NCI-H446 treated with DMSO at 0.1 percent for 48 hours (cell line): ENCODE data around the gene CKAP2.
"Not testable (repeated sequence)": the region's sequence is repeated elsewhere in the genome, so short reads cannot be mapped to it uniquely, and the experiment has no call there.

ENCODE experiments used
- DNase-seq: peaks from one replicate; lab custom pipeline; 2025; lab: John Stamatoyannopoulos, UW

CKAP2 gene

GRCh38 chr13:52452470-52452869 lies 2.8 kb upstream of the CKAP2 start:
- DNase-seq, result no peak

- no peak for DNase-seq
Observed at GRCh38 chr13:52454459-52454819, 839 bp upstream of the CKAP2 start.

GRCh38 chr13:52455677-52456041 lies 381 bp downstream of the CKAP2 start:
- DNase-seq, result no peak

- no peak for DNase-seq
Observed at GRCh38 chr13:52459668-52460067, 4.4 kb downstream of the CKAP2 start.

GRCh38 chr13:52461265-52461664 lies 6.0 kb downstream of the CKAP2 start:
- DNase-seq, result no peak

GRCh38 chr13:52463526-52463925 lies 8.2 kb downstream of the CKAP2 start:
- no peak for DNase-seq

DNA sequence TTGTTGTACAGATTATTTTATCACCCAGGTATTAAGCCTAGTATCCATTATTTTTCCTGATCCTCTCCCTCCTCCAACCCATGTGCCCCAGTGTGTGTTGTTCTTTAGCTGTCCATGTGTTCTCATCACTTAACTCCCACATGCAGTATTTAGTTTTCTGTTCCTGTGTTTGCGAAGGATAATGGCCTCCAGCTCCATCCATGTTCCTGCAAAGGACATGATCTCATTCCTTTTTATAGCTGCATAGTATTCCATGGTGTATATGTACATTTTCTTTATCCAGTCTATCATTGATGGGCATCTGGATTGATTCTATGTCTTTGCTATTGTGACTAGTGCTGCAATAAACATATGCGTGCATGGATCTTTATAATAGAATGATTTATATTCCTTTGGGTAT lies 13.2 kb downstream of the CKAP2 start:
- not testable (repeated sequence) for DNase-seq

DNA sequence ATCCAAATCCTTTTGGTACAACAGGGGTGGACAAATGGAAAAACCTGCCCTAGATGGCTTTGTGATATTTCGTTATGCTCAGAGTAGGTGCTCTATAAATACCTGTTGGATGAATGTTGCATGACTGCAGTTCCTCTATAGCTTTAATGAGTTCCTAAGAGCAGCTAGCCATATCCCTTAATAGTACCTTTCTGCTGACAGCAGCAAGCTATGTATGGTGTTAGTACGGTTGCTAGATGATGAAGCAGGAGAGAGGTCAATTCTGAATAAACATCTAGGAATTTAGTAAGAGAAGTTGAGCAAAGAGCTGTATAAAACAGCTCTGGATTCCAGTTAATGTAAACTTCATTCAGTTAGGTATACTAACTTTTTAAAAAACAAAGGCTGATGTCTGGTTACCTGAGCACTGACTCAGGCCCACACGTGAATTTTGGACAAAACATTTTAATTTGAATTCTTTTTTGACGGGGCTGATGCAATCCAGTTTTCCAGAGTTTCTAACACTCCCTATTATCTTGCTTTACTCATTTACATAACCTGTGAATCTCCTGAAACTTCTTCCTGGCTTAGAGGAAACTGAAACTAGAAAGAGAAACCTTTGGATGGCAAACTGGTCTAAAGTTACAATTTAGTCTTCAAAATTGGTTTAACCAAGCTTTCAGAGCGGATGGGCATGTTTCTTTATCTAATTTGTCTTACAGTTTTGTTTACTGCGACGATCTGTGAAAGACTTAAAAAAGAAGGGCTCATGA lies 25.6 kb downstream of the CKAP2 start:
- DNase-seq, result not testable (repeated sequence)

GRCh38 chr13:52487078-52487477 lies 31.8 kb downstream of the CKAP2 start:
- not testable (repeated sequence) for DNase-seq

GRCh38 chr13:52488763-52489162 lies 33.5 kb downstream of the CKAP2 start:
- DNase-seq, result not testable (repeated sequence)

DNA sequence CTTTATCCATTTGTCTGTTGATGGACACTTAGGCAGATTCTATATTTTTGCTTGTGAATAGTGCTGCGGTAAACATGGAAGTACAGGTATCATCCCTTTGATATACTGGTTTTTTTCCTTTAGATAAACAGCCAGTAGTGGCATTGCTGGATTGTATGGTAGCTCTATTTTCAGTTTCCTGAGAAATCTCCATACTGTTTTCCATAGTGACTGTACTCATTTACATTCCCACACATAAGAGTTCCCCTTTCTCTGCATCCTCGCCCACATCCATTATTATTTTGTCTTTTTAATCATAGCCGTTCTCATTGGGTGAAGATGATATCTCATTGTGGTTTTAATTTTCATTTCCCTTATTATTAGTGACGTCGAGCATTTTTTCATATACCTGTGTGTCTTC lies 35.7 kb downstream of the CKAP2 start:
- DNase-seq, result not testable (repeated sequence)

GRCh38 chr13:52494241-52494640 lies 39.0 kb downstream of the CKAP2 start:
- not testable (repeated sequence) for DNase-seq

- not testable (repeated sequence) for DNase-seq
Observed at GRCh38 chr13:52497979-52498378, 42.7 kb downstream of the CKAP2 start.

DNA sequence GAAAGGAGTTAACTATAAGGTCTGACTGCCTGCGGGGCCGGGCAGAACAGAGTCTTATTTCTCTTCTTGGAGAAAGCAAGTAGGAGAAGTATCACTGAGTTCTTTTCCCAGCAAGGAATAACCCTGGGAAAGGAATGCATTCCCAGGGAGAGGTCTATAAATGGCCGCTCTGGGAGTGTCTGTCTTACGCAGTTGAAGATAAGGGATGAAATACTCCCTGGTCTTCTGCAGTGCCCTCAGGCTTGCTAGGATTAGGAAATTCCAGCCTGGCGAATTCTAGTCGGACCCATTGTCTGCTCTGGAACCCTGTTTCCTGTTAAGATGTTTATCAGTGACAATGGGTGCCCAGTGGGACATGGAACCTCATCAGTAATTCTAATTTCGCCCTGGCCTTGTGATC lies 47.0 kb downstream of the CKAP2 start:
- DNase-seq, result not testable (repeated sequence)

DNA sequence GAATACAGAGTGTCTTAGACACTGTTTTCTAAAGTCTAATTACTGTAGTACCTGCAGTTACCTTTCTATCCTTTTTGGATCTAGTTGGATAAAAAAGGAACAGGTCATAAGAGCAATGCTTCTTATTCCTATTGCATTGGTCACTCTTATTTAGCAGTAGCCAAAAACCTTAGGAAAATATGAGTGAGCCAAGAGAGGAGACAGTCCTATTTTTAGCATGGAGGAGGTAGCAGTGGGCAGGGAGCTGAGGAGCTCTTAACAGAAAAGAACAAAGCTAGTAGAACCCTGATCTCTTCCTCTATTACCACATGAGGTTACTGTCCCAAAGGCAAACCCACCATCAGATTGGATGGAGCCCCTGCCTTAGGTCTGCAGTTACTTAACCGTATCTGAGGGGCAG lies 50.6 kb downstream of the CKAP2 start:
- not testable (repeated sequence) for DNase-seq

GRCh38 chr13:52509532-52509931 lies 54.3 kb downstream of the CKAP2 start:
- DNase-seq, result not testable (repeated sequence)

GRCh38 chr13:52510221-52510797 lies 55.0 kb downstream of the CKAP2 start:
- not testable (repeated sequence) for DNase-seq

DNA sequence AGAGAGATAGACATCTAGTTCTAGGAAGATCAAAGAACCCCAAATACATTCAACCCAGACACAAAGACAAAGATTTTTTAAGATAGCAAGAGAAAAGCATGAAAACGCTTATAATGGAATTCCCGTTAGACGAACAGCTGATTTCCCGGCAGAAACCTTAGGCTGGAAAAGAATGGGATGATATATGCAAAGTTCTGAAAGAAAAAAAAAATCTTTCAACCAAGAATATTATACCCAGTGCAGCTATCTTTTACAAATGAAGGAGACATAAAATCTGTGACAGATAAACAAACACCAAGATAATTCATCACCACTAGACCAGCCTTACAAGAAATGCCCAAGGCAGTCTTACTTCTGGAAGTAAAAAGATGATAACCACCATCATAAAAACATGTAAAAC lies 56.3 kb downstream of the CKAP2 start:
- DNase-seq, result not testable (repeated sequence)

GRCh38 chr13:52513957-52514596 lies 58.8 kb downstream of the CKAP2 start:
- DNase-seq, result not testable (repeated sequence)

- not testable (repeated sequence) for DNase-seq
Observed at GRCh38 chr13:52523323-52523722, 68.0 kb downstream of the CKAP2 start.
